Measurements from ENCODE around the gene CDH13.

- TF ChIP-seq, protein P1, sequence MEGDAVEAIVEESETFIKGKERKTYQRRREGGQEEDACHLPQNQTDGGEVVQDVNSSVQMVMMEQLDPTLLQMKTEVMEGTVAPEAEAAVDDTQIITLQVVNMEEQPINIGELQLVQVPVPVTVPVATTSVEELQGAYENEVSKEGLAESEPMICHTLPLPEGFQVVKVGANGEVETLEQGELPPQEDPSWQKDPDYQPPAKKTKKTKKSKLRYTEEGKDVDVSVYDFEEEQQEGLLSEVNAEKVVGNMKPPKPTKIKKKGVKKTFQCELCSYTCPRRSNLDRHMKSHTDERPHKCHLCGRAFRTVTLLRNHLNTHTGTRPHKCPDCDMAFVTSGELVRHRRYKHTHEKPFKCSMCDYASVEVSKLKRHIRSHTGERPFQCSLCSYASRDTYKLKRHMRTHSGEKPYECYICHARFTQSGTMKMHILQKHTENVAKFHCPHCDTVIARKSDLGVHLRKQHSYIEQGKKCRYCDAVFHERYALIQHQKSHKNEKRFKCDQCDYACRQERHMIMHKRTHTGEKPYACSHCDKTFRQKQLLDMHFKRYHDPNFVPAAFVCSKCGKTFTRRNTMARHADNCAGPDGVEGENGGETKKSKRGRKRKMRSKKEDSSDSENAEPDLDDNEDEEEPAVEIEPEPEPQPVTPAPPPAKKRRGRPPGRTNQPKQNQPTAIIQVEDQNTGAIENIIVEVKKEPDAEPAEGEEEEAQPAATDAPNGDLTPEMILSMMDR (conservative IDR thresholded peaks at IDR 0.05; ENCODE audit: low read depth, low read length), result no peak
- no peak for TF ChIP-seq EZH2 (IDR thresholded peaks at IDR 0.05; ENCODE audit: borderline replicate concordance, low read depth, low read length, poor library complexity, severe bottlenecking)
These were observed 131.6 kb downstream of the CDH13 start for GRCh38 chr16:82758406-82758805.

Measured in A673 (cell line).